Loucy (cell line): ENCODE results near the gene ASB13.

Experiments
- EZH2phosphoT487 ChIP-seq: fragments of 200-600 bp; IDR thresholded peaks from 2 replicates; pipeline ENCODE4 v1.6.1; 2018; ENCODE audit warnings: antibody characterized with exemption, mild to moderate bottlenecking, moderate library complexity, borderline replicate concordance
- TF ChIP-seq, protein P1 (sequence below): fragments of 200-600 bp; sonication (generic); conservative IDR thresholded peaks from 2 replicates; pipeline ENCODE4 v1.5.1; 2014; ENCODE audit warnings: mild to moderate bottlenecking, antibody characterized with exemption, low read length

DNA sequence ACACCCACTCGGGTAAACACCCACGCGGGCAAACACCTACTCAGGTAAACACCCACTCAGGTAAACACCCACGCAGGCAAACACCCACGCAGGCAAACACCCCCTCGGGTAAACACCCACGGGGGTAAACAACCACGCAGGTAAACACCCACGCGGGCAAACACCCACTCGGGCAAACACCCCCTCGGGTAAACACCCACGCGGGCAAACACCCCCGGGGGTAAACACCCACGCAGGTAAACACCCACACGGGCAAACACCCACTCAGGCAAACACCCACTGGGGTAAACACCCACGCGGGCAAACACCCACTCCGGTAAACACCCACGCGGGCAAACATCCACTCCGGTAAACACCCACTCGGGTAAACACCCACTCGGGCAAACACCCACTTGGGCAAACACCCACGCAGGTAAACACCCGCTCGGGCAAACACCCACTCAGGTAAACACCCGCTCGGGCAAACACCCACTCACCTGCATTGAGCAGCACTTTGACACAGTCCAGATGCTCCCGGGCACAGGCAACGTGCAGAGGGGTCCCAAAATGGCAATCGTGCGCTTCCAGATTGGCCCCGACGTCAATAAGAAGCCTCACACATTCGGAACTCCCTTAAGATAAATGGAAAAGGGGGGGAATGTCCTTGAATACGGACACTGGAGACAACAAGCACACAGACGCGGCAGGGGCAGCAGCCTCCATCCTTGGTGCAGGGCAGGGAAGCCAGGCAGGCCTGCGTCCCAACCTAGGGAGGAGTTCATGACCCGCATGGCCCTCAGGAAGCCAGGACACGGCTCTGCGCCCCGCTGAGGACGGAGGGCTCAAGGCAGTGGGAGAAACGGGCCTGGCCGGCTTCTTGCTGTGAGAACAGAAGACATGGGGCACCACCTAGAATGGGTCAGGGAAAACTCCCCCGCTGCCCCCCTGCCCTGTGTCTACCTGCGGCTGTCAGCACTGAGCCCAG lies 17.6 kb downstream of the ASB13 start:
- no peak for TF ChIP-seq EZH2phosphoT487
- TF ChIP-seq, protein P1, sequence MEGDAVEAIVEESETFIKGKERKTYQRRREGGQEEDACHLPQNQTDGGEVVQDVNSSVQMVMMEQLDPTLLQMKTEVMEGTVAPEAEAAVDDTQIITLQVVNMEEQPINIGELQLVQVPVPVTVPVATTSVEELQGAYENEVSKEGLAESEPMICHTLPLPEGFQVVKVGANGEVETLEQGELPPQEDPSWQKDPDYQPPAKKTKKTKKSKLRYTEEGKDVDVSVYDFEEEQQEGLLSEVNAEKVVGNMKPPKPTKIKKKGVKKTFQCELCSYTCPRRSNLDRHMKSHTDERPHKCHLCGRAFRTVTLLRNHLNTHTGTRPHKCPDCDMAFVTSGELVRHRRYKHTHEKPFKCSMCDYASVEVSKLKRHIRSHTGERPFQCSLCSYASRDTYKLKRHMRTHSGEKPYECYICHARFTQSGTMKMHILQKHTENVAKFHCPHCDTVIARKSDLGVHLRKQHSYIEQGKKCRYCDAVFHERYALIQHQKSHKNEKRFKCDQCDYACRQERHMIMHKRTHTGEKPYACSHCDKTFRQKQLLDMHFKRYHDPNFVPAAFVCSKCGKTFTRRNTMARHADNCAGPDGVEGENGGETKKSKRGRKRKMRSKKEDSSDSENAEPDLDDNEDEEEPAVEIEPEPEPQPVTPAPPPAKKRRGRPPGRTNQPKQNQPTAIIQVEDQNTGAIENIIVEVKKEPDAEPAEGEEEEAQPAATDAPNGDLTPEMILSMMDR: no peak
